ENCODE data around the gene FAM8A1. TPM values are rescaled to one million over a fixed set of nuclear protein-coding genes. Genes with fewer than 3 reads are reported as not detected.
"Not testable (repeated sequence)": the region's sequence is repeated elsewhere in the genome, so short reads cannot be mapped to it uniquely, and the experiment has no call there.

FAM8A1 gene
- total RNA-seq: 1 to 10 TPM; 3.3 to 7.1 TPM

GRCh38 chr6:17599877-17600526, at the start of gene FAM8A1:
Gene FAM8A1 (plus strand): TSS chr6:17600302. CDS start chr6:17600410, 108 bp downstream.
- peak; percentile 94 to 95 for ATAC-seq
- Mint-ChIP-seq H3K4me1 (ENCODE audit: low read depth in 2 of 2) (peaks cover 26 to 31% of the 10 kb centered on the region in 2 donors), H3K27ac (peak within 1 kb of the TSS; percentile 86 to 93), H3K27me3 (no peaks in the 10 kb centered on the region), H3K9me3 (no peaks in the 10 kb centered on the region), H3K4me3 (peak within 1 kb of the TSS; percentile 97), H3K36me3 (no peaks in the 10 kb centered on the region)
- DNase-seq (ENCODE audit: low spot score): peak; percentile 95

GRCh38 chr6:17551383-17551958, 48.6 kb upstream of the FAM8A1 start:
- no peak for ATAC-seq
- H3K27me3 Mint-ChIP-seq: peaks cover 6 to 21% of the 10 kb centered on the region in 2 donors
- no peak overlapping the region for H3K27ac Mint-ChIP-seq
- H3K36me3 Mint-ChIP-seq: no peaks in the 10 kb centered on the region
- no peaks in the 10 kb centered on the region for H3K9me3 Mint-ChIP-seq
- no peak overlapping the region for H3K4me3 Mint-ChIP-seq
- no peaks in the 10 kb centered on the region for H3K4me1 Mint-ChIP-seq (ENCODE audit: low read depth in 2 of 2)
- DNase-seq (ENCODE audit: low spot score): no peak

GRCh38 chr6:17552861-17553260, 47.2 kb upstream of the FAM8A1 start:
- no peak overlapping the region for H3K27ac Mint-ChIP-seq
- H3K27me3 Mint-ChIP-seq: peaks cover 2 to 8% of the 10 kb centered on the region in 2 donors
- H3K36me3 Mint-ChIP-seq: no peaks in the 10 kb centered on the region
- H3K9me3 Mint-ChIP-seq: no peaks in the 10 kb centered on the region
- H3K4me3 Mint-ChIP-seq: no peak overlapping the region
- ATAC-seq: no peak
- DNase-seq (ENCODE audit: low spot score): no peak
- H3K4me1 Mint-ChIP-seq (ENCODE audit: low read depth in 2 of 2): no peaks in the 10 kb centered on the region

GRCh38 chr6:17556014-17556413, 44.1 kb upstream of the FAM8A1 start:
- Mint-ChIP-seq H3K4me1 (ENCODE audit: low read depth in 2 of 2) (no peaks in the 10 kb centered on the region), H3K4me3 (no peak overlapping the region), H3K27ac (no peak overlapping the region), H3K36me3 (no peaks in the 10 kb centered on the region), H3K27me3 (peaks cover 9 to 11% of the 10 kb centered on the region in 2 donors), H3K9me3 (no peaks in the 10 kb centered on the region)
- DNase-seq (ENCODE audit: low spot score) (no peak), ATAC-seq (no peak)

GRCh38 chr6:17562636-17563035, 37.5 kb upstream of the FAM8A1 start:
- ATAC-seq (no peak), DNase-seq (ENCODE audit: low spot score) (no peak)
- H3K27ac Mint-ChIP-seq: no peak overlapping the region
- no peaks in the 10 kb centered on the region for H3K9me3 Mint-ChIP-seq
- no peaks in the 10 kb centered on the region for H3K36me3 Mint-ChIP-seq
- H3K4me1 Mint-ChIP-seq (ENCODE audit: low read depth in 2 of 2): no peaks in the 10 kb centered on the region
- H3K27me3 Mint-ChIP-seq: peaks cover 9 to 12% of the 10 kb centered on the region in 2 donors
- no peak overlapping the region for H3K4me3 Mint-ChIP-seq

- Mint-ChIP-seq H3K36me3 (no peaks in the 10 kb centered on the region), H3K4me3 (no peak overlapping the region), H3K9me3 (no peaks in the 10 kb centered on the region), H3K27ac (no peak overlapping the region), H3K27me3 (peaks cover 7 to 11% of the 10 kb centered on the region in 2 donors), H3K4me1 (ENCODE audit: low read depth in 2 of 2) (no peaks in the 10 kb centered on the region)
- no peak for ATAC-seq
- DNase-seq (ENCODE audit: low spot score): no peak
Measured at GRCh38 chr6:17565399-17565798, 34.7 kb upstream of the FAM8A1 start.

- Mint-ChIP-seq H3K4me3 (no peak overlapping the region), H3K27ac (no peak overlapping the region), H3K36me3 (peaks cover 13% of the 10 kb centered on the region), H3K9me3 (peaks cover 6% of the 10 kb centered on the region), H3K4me1 (ENCODE audit: low read depth in 2 of 2) (no peaks in the 10 kb centered on the region), H3K27me3 (peaks cover 18 to 38% of the 10 kb centered on the region in 2 donors)
- DNase-seq (ENCODE audit: low spot score) (no peak), ATAC-seq (no peak)
Measured at GRCh38 chr6:17574866-17575560, 25.1 kb upstream of the FAM8A1 start.

- ATAC-seq (no peak), DNase-seq (ENCODE audit: low spot score) (no peak)
- Mint-ChIP-seq H3K9me3 (peaks cover 6% of the 10 kb centered on the region), H3K27ac (no peak overlapping the region), H3K36me3 (peaks cover 13% of the 10 kb centered on the region), H3K4me3 (no peak overlapping the region), H3K27me3 (peaks cover 19 to 41% of the 10 kb centered on the region in 2 donors), H3K4me1 (ENCODE audit: low read depth in 2 of 2) (peaks cover 0 to 3% of the 10 kb centered on the region in 2 donors)
Measured at GRCh38 chr6:17577059-17577458, 23.0 kb upstream of the FAM8A1 start.

GRCh38 chr6:17580518-17581048, 19.5 kb upstream of the FAM8A1 start:
- H3K9me3 Mint-ChIP-seq: peaks cover 6% of the 10 kb centered on the region
- peaks cover 14 to 28% of the 10 kb centered on the region in 2 donors for H3K27me3 Mint-ChIP-seq
- peaks cover 13% of the 10 kb centered on the region for H3K36me3 Mint-ChIP-seq
- H3K4me1 Mint-ChIP-seq (ENCODE audit: low read depth in 2 of 2): peaks cover 6 to 9% of the 10 kb centered on the region in 2 donors
- peak overlapping the region; percentile 61 for H3K4me3 Mint-ChIP-seq
- H3K27ac Mint-ChIP-seq: no peak overlapping the region
- ATAC-seq (peak; percentile 64 to 70), DNase-seq (ENCODE audit: low spot score) (no peak)

GRCh38 chr6:17581282-17581681, 18.8 kb upstream of the FAM8A1 start:
- H3K27ac Mint-ChIP-seq; H3K4me3 Mint-ChIP-seq; DNase-seq (ENCODE audit: low spot score); ATAC-seq; H3K9me3 Mint-ChIP-seq: not testable (repeated sequence)
- Mint-ChIP-seq H3K36me3 (peaks cover 13% of the 10 kb centered on the region), H3K4me1 (ENCODE audit: low read depth in 2 of 2) (peaks cover 11 to 15% of the 10 kb centered on the region in 2 donors), H3K27me3 (peaks cover 14 to 28% of the 10 kb centered on the region in 2 donors)

GRCh38 chr6:17583811-17584210, 16.3 kb upstream of the FAM8A1 start:
- Mint-ChIP-seq H3K4me3 (no peak overlapping the region), H3K9me3 (no peaks in the 10 kb centered on the region), H3K4me1 (ENCODE audit: low read depth in 2 of 2) (peaks cover 19 to 21% of the 10 kb centered on the region in 2 donors), H3K27me3 (peaks cover 5 to 9% of the 10 kb centered on the region in 2 donors), H3K36me3 (no peaks in the 10 kb centered on the region), H3K27ac (no peak overlapping the region)
- ATAC-seq (no peak), DNase-seq (ENCODE audit: low spot score) (no peak)

- Mint-ChIP-seq H3K4me1 (ENCODE audit: low read depth in 2 of 2) (peaks cover 19 to 21% of the 10 kb centered on the region in 2 donors), H3K9me3 (no peaks in the 10 kb centered on the region), H3K27me3 (peaks cover 5 to 9% of the 10 kb centered on the region in 2 donors)
Measured at GRCh38 chr6:17584241-17584803, 15.8 kb upstream of the FAM8A1 start.

GRCh38 chr6:17585766-17586490, 14.2 kb upstream of the FAM8A1 start:
- Mint-ChIP-seq H3K36me3 (no peaks in the 10 kb centered on the region), H3K27ac (no peak overlapping the region), H3K27me3 (peaks cover 3 to 9% of the 10 kb centered on the region in 2 donors), H3K4me1 (ENCODE audit: low read depth in 2 of 2) (peaks cover 19 to 20% of the 10 kb centered on the region in 2 donors), H3K9me3 (no peaks in the 10 kb centered on the region), H3K4me3 (no peak overlapping the region)
- ATAC-seq (peak; percentile 57 to 79), DNase-seq (ENCODE audit: low spot score) (no peak)

More at GRCh38 chr6:17584241-17584803, 15.8 kb upstream of the FAM8A1 start:
- no peak for DNase-seq (ENCODE audit: low spot score)
- no peak overlapping the region for H3K4me3 Mint-ChIP-seq
- H3K36me3 Mint-ChIP-seq: no peaks in the 10 kb centered on the region
- ATAC-seq: peak in 1 of 2 donors; percentile 47
- no peak overlapping the region for H3K27ac Mint-ChIP-seq

Measured in natural killer cell treated with Interleukin-12 subunit alpha and Interleukin-12 subunit beta and Interleukin-15 and Interleukin-18, amount 100 ng/mL, for 72 hours (primary cell).